Measurements from ENCODE around the gene TGM1. TPM values are rescaled to one million over a fixed set of nuclear protein-coding genes. Genes with fewer than 3 reads are reported as not detected.
A peak's percentile ranks its signal among the peaks of the same experiment; 100 is the strongest.

TGM1 gene
- total RNA-seq, 1 donor from 2014 or later, result 12.3 TPM

DNA sequence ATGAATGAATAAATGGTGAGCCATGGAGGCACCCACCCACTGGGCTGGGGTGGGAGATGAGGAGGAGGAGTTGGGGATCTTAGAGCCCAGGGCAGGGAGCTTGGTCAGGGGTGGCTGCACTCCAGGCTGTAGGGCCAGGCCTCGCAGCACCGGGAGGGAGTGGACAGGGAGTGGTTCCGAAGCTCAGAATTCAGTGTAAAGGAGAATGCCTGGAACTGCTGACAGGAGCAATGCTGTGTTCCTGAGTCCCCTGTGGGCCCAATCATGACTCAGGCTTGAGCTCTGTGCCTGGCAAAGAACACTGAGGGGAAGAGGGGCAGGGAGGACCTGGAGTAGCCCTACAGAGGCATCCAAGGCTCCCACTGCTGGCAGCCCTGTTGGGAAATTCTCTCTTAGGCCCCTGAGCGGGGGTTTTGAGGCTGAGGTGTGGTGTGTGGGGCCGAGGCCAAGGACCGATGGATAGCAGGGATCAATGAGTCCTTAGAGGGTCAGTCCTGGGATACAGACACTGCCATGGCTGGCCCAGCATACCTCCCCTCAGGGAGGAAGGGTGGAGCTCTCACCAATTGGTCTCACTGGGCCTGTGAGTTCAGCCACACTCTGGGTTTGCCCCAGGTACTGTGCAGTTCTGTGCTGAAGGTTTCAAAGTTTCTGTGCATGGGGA, 18.0 kb upstream of the TGM1 start:
- no peak overlapping the region for H3K4me3 ChIP-seq (ENCODE audit: low read depth, low read length)
- DNase-seq (ENCODE audit: low read depth), result no peak
- TF ChIP-seq, protein P1, sequence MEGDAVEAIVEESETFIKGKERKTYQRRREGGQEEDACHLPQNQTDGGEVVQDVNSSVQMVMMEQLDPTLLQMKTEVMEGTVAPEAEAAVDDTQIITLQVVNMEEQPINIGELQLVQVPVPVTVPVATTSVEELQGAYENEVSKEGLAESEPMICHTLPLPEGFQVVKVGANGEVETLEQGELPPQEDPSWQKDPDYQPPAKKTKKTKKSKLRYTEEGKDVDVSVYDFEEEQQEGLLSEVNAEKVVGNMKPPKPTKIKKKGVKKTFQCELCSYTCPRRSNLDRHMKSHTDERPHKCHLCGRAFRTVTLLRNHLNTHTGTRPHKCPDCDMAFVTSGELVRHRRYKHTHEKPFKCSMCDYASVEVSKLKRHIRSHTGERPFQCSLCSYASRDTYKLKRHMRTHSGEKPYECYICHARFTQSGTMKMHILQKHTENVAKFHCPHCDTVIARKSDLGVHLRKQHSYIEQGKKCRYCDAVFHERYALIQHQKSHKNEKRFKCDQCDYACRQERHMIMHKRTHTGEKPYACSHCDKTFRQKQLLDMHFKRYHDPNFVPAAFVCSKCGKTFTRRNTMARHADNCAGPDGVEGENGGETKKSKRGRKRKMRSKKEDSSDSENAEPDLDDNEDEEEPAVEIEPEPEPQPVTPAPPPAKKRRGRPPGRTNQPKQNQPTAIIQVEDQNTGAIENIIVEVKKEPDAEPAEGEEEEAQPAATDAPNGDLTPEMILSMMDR (IDR thresholded peaks at IDR 0.05; ENCODE audit: insufficient read depth, low read length, poor library complexity, severe bottlenecking), result no peak
- no peaks in the 10 kb centered on the region for H3K36me3 ChIP-seq (ENCODE audit: control insufficient read depth, insufficient read depth, low read length)
- H3K27me3 ChIP-seq (ENCODE audit: control insufficient read depth, insufficient read depth, low read length), result no peaks in the 10 kb centered on the region

DNA sequence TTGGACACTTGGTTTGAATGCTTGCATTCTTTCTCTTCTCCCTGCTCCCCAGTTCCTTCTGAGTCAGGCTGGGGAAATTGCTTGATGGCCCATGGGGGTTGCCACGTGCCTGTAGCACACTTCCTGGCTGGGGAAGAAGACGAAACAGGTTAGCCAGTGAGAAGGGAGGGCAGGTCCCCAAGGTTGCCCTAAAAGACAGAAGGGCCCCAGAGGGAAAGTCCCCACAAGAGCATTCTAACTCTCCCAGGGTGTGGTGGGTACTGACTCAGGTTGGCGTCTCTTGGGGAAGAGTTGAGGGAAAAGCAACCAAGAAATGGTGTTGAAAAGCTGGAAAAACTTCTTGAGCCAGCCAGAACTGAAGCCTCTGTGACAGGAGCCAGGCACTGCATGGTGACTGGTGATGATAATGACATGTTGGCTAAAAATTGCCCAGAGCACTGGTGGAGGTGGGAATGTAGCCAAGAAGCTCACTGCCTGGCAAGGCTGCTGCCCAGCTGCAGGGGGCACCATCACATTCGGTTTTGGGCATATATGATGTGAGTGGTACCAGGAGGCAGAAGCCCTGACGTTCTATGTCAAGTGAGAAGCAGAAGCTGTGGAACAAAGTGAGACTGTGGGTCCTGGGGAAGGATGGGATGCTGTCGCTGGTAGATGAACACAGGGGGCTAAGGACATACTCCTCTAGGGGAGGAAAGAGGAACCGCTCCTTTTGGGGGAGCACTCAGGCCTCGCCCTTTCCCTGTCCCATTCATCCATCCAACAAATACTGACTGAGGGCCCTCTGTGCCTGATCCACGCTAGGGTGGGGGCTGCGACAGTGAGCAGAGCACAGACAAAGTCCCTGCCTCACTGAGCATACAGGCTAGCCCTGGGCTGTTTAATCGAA, 16.6 kb upstream of the TGM1 start:
- DNase-seq (ENCODE audit: low read depth), result no peak
- TF ChIP-seq, protein P1 (IDR thresholded peaks at IDR 0.05; ENCODE audit: insufficient read depth, low read length, poor library complexity, severe bottlenecking), result peak; percentile 12
- Histone ChIP-seq H3K36me3 (ENCODE audit: control insufficient read depth, insufficient read depth, low read length) (no peaks in the 10 kb centered on the region), H3K4me3 (ENCODE audit: low read depth, low read length) (no peak overlapping the region), H3K27me3 (ENCODE audit: control insufficient read depth, insufficient read depth, low read length) (no peaks in the 10 kb centered on the region)

DNA sequence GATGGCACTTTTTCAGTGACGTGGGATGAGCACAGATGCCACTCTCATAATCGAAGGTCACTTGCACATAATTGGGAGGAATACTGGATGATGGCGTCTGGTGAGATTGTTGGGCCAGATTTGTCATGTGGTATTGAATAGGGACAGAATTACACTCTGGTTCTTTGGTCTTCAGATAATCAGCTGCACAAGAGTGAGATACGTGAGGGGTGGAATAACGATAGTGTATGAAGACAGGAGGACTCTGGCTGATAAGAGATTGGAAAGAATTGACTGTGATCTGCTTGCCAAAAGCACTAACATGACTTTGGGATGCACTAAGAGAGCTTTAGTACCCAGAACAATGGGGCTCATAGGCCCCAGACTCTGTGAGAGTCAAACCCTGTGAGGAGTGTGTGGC, 15.4 kb upstream of the TGM1 start:
- H3K36me3 ChIP-seq (ENCODE audit: control insufficient read depth, insufficient read depth, low read length), result no peaks in the 10 kb centered on the region
- H3K27me3 ChIP-seq (ENCODE audit: control insufficient read depth, insufficient read depth, low read length), result no peaks in the 10 kb centered on the region
- no peak overlapping the region for H3K4me3 ChIP-seq (ENCODE audit: low read depth, low read length)
- DNase-seq (ENCODE audit: low read depth), result no peak
- TF ChIP-seq, protein P1 (IDR thresholded peaks at IDR 0.05; ENCODE audit: insufficient read depth, low read length, poor library complexity, severe bottlenecking), result no peak

DNA sequence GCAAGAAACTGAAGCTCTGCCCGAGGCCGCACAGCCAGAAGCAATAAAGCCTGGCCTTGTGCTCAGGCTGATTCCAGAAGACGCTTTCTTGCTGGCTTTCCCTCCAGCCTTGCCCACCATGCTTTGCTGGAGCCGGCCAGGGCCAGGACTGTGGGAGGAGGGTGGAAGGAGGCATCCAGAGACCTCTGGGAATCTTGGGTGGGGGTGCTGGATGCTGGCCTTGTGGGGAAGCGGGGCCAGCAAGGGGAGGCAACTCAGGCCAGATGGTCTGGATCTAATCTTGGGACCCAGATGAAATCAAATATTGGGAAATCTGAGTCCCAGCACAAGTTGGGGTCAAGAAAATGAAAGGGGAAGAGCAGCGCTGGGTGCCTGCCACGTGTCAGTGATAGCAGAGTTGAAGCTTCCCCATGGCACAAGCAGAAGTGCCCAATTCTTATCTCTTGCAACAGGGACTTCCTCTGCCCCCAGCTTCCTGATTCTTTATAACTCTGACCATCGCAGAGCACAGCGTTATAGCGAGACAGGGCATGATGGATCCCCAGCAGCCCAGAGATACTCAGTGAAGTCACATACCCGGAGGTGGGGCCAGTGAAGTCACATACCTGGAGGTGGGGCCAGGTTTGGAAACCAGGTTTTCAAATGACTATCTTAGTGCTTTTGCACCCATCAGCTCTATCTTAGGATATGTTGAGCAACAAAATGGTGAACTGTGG, 14.8 kb upstream of the TGM1 start:
- no peaks in the 10 kb centered on the region for H3K27me3 ChIP-seq (ENCODE audit: control insufficient read depth, insufficient read depth, low read length)
- DNase-seq (ENCODE audit: low read depth), result no peak
- no peaks in the 10 kb centered on the region for H3K36me3 ChIP-seq (ENCODE audit: control insufficient read depth, insufficient read depth, low read length)
- TF ChIP-seq, protein P1 (IDR thresholded peaks at IDR 0.05; ENCODE audit: insufficient read depth, low read length, poor library complexity, severe bottlenecking), result no peak
- H3K4me3 ChIP-seq (ENCODE audit: low read depth, low read length), result no peak overlapping the region

DNA sequence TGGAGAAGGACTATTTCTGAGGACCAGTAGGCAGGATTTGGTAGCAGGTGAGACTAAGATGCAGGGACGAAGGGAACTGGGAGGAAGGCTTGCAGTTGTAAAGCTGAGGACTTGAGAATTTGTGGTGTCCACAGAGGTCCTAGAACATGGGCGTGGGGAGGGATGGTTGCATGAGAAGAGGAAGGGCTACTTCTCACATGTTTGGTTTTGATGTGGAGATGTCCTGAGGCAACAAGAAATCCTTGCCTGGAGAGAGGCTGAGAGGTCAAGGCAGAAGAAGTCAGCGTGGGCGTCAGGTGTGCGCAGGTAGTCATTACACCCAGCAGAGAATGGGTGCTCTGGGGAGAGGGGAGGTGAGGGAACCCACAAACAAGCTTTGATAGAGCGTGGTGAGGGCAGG, 14.1 kb upstream of the TGM1 start:
- H3K36me3 ChIP-seq (ENCODE audit: control insufficient read depth, insufficient read depth, low read length), result no peaks in the 10 kb centered on the region
- no peaks in the 10 kb centered on the region for H3K27me3 ChIP-seq (ENCODE audit: control insufficient read depth, insufficient read depth, low read length)
- DNase-seq (ENCODE audit: low read depth), result no peak
- TF ChIP-seq, protein P1 (IDR thresholded peaks at IDR 0.05; ENCODE audit: insufficient read depth, low read length, poor library complexity, severe bottlenecking), result no peak
- H3K4me3 ChIP-seq (ENCODE audit: low read depth, low read length), result no peak overlapping the region

Data from kidney epithelial cell (primary cell).